Transverse colon (tissue), 3 donors: ENCODE data around the gene CCDC197.

ENCODE experiments used
- CTCF ChIP-seq, 5 experiments: fragments of 200-600 bp in 3 of 5; fragments of 450-650 bp in 2 of 5; sonication (generic) in 3 of 5; IDR thresholded peaks; 1 replicate in 2 of 5; 2 replicates in 3 of 5; pipeline ENCODE4 v1.5.1; 2016 to 2017; ENCODE audit warnings: antibody characterized with exemption in 5 of 5, inconsistent platforms in 3 of 5, mild to moderate bottlenecking in 2 of 5, moderate library complexity in 1 of 5
- EP300 ChIP-seq: sonication (generic); formaldehyde crosslinking; IDR thresholded peaks from one replicate; pipeline ENCODE4 v1.6.1; 2017; ENCODE audit warnings: antibody characterized with exemption, low read depth
- POLR2A ChIP-seq: fragments of 450-650 bp; IDR thresholded peaks from one replicate; pipeline ENCODE4 v1.6.1; 2016; ENCODE audit warnings: antibody characterized with exemption, mild to moderate bottlenecking, moderate library complexity

GRCh38 chr14:93961620-93962019 is 35.5 kb upstream of the CCDC197 start:
- TF ChIP-seq CTCF (IDR thresholded peaks at IDR 0.05) (no peak), POLR2A (no peak), EP300 (no peak)
